ENCODE data around the gene ARMC9. TPM values are rescaled to one million over a fixed set of nuclear protein-coding genes. Genes with fewer than 3 reads are reported as not detected.

Gene ARMC9
- total and polyA plus RNA-seq, 2 of the 13 experiments (the other 11 are each of a cell fraction or from before 2014, with no cell fraction given), result 9.1 to 12.8 TPM

DNA sequence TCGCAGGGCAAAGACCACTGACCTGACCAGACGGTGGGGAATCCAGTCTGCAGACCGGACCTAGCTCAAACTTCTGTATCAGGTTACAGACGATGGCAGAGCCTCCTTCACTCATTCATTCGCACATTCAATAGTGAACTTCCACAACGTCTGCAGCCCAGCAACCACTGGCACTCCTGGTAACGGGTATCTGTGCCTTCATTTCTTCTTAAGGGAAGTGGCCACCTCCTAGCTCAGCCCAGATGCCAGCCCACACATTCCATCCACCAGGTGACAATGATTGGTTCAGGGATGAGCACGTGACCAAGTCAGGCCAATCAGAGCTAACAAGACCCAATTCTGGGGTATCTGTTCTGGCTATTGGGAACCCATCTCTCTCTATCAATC, 15.9 kb upstream of the ARMC9 start (continued):
- TF ChIP-seq, protein P1, sequence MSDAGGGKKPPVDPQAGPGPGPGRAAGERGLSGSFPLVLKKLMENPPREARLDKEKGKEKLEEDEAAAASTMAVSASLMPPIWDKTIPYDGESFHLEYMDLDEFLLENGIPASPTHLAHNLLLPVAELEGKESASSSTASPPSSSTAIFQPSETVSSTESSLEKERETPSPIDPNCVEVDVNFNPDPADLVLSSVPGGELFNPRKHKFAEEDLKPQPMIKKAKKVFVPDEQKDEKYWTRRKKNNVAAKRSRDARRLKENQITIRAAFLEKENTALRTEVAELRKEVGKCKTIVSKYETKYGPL (CRISPR knock-in tag; IDR thresholded peaks at IDR 0.05), result no peak
- TF ChIP-seq KLF13 (CRISPR knock-in tag; IDR thresholded peaks at IDR 0.05), result no peak
- TF ChIP-seq TEAD3 (CRISPR knock-in tag; optimal IDR thresholded peaks at IDR 0.05; ENCODE audit: borderline replicate concordance), result peak; percentile 80
- no peak for TF ChIP-seq HMG20A (CRISPR knock-in tag; IDR thresholded peaks at IDR 0.05; ENCODE audit: borderline replicate concordance)
- TF ChIP-seq FOXA3 (CRISPR knock-in tag; IDR thresholded peaks at IDR 0.05), result no peak
- peak; percentile 69; the same call in 1 of the 2 replicates for TF ChIP-seq ZNF24 (IDR thresholded peaks at IDR 0.05)
- no peak for TF ChIP-seq REPIN1 (CRISPR knock-in tag; IDR thresholded peaks at IDR 0.05; ENCODE audit: borderline replicate concordance, low read depth)
- TF ChIP-seq SIX4 (CRISPR knock-in tag; IDR thresholded peaks at IDR 0.05), result no peak
- TF ChIP-seq ZNF253 (CRISPR knock-in tag; IDR thresholded peaks at IDR 0.05; ENCODE audit: borderline replicate concordance), result no peak
- TF ChIP-seq MIER2 (CRISPR knock-in tag; IDR thresholded peaks at IDR 0.05), result no peak
- TF ChIP-seq, protein P2, sequence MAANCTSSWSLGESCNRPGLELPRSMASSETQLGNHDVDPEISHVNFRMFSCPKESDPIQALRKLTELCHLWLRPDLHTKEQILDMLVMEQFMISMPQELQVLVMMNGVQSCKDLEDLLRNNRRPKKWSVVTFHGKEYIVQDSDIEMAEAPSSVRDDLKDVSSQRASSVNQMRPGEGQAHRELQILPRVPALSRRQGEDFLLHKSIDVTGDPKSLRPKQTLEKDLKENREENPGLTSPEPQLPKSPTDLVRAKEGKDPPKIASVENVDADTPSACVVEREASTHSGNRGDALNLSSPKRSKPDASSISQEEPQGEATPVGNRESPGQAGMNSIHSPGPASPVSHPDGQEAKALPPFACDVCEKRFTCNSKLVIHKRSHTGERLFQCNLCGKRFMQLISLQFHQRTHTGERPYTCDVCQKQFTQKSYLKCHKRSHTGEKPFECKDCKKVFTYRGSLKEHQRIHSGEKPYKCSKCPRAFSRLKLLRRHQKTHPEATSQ (CRISPR knock-in tag; IDR thresholded peaks at IDR 0.05; ENCODE audit: borderline replicate concordance), result no peak
- TF ChIP-seq, protein P3, sequence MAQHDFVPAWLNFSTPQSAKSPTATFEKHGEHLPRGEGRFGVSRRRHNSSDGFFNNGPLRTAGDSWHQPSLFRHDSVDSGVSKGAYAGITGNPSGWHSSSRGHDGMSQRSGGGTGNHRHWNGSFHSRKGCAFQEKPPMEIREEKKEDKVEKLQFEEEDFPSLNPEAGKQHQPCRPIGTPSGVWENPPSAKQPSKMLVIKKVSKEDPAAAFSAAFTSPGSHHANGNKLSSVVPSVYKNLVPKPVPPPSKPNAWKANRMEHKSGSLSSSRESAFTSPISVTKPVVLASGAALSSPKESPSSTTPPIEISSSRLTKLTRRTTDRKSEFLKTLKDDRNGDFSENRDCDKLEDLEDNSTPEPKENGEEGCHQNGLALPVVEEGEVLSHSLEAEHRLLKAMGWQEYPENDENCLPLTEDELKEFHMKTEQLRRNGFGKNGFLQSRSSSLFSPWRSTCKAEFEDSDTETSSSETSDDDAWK (CRISPR knock-in tag; IDR thresholded peaks at IDR 0.05), result no peak
- TF ChIP-seq NR3C1 (CRISPR knock-in tag; IDR thresholded peaks at IDR 0.05), result no peak
- TF ChIP-seq SP1 (IDR thresholded peaks at IDR 0.05), result no peak
- TF ChIP-seq SP1 (CRISPR knock-in tag; IDR thresholded peaks at IDR 0.05), result no peak
- TF ChIP-seq KDM5A (IDR thresholded peaks at IDR 0.05; ENCODE audit: borderline replicate concordance, low read length), result no peak
- TF ChIP-seq ZBTB3 (CRISPR knock-in tag; IDR thresholded peaks at IDR 0.05; ENCODE audit: borderline replicate concordance, low read depth), result no peak
- no peak for TF ChIP-seq ZNF251 (CRISPR knock-in tag; IDR thresholded peaks at IDR 0.05)
- TF ChIP-seq, protein P4, sequence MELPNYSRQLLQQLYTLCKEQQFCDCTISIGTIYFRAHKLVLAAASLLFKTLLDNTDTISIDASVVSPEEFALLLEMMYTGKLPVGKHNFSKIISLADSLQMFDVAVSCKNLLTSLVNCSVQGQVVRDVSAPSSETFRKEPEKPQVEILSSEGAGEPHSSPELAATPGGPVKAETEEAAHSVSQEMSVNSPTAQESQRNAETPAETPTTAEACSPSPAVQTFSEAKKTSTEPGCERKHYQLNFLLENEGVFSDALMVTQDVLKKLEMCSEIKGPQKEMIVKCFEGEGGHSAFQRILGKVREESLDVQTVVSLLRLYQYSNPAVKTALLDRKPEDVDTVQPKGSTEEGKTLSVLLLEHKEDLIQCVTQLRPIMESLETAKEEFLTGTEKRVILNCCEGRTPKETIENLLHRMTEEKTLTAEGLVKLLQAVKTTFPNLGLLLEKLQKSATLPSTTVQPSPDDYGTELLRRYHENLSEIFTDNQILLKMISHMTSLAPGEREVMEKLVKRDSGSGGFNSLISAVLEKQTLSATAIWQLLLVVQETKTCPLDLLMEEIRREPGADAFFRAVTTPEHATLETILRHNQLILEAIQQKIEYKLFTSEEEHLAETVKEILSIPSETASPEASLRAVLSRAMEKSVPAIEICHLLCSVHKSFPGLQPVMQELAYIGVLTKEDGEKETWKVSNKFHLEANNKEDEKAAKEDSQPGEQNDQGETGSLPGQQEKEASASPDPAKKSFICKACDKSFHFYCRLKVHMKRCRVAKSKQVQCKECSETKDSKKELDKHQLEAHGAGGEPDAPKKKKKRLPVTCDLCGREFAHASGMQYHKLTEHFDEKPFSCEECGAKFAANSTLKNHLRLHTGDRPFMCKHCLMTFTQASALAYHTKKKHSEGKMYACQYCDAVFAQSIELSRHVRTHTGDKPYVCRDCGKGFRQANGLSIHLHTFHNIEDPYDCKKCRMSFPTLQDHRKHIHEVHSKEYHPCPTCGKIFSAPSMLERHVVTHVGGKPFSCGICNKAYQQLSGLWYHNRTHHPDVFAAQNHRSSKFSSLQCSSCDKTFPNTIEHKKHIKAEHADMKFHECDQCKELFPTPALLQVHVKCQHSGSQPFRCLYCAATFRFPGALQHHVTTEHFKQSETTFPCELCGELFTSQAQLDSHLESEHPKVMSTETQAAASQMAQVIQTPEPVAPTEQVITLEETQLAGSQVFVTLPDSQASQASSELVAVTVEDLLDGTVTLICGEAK (IDR thresholded peaks at IDR 0.05), result no peak
- TF ChIP-seq, protein P4 (CRISPR knock-in tag; IDR thresholded peaks at IDR 0.05), result no peak
- no peak for TF ChIP-seq KLF9 (CRISPR knock-in tag; IDR thresholded peaks at IDR 0.05; ENCODE audit: low read depth)

Data from HepG2 (cell line).